Left renal cortex interstitium (tissue), 4 donors: ENCODE measurements around the gene SGK2. TPM values are rescaled to one million over a fixed set of nuclear protein-coding genes. Genes with fewer than 3 reads are reported as not detected.
A peak's percentile ranks its signal among the peaks of the same experiment; 100 is the strongest.

Experiments
- DNase-seq, 4 donors: peaks; one replicate each; pipeline ENCODE4 v3.0.0-alpha.2; 2013; ENCODE audit warnings: low read depth in 4 of 4, low spot score in 2 of 4, missing footprints in 1 of 4
- polyA plus RNA-seq, 4 donors: library from polyadenylated mRNA; unstranded; fragments of 120-200 nt; gene quantifications; one replicate each; pipeline ENCODE4 v1.2.1, GENCODE V29; 2013; ENCODE audit not compliant: insufficient read length in 4 of 4

Gene SGK2
- 10 to 100 TPM; 29.1 to 76.5 (median 54.6) TPM for polyA plus RNA-seq

DNA sequence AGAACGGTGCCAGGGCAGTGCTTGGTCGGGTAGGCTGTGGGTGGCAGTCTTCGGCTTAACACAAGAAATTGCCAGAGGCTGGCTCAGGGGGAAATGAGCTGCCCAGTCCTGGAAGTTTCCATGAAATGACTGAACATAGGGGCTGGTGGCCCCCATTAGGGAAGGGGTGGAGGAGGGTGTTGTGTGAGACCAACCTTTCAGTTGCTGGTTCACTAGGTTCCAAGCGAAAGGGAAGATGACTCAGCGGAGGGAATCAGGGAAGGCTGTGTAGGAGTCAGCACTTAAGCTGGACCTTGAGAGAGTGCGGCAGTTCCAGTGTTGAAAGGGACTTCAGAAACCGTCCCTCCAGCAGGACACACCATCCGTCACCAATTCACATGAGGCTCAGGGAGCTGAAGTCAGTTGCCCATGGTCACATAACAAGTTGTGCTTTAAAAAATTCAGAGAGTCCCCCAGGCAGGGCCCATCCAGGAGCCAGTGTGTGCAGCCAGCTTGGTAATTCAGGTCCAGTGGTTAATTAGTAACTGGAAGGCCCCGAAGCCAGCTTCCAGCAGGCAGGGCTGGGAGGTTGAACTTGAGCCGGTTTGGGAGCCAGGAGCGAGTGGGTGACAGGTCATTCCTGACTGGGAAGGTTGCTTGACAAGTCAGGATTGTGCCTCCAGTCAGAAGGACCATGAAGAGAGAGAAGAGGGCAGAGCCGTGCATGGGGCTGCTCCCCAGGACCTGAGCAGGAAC, at the start of gene SGK2:
TSS of gene SGK2 (plus strand) at position 616 of the 735 bp plus-strand sequence. CDS start 7,469 bp downstream, outside the sequence.
- peak in 2 of 4 donors; percentile 63 to 75 for DNase-seq

DNA sequence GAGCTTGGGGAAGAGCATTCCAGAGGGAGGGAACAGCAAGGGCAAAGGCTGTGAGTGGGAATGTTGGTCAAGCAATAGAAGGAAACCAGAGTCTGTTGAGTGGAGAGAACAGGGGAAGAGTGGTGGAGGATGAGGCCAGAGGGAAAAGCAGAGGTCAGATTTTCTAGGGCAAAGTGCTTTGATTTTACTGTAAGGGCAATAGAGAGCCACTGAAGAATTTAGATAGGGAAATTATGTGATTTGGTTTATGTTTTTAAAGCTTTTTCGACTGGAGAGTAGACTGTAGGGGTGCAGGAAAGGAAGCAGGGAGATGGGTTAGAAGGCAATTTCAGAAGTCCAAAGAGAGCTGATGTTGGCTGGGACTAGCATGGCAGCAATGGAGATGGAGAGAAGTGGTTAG, 46.9 kb upstream of the SGK2 start:
- no peak for DNase-seq

- no peak for DNase-seq
Observed at GRCh38 chr20:43513372-43513930, 45.4 kb upstream of the SGK2 start.

DNA sequence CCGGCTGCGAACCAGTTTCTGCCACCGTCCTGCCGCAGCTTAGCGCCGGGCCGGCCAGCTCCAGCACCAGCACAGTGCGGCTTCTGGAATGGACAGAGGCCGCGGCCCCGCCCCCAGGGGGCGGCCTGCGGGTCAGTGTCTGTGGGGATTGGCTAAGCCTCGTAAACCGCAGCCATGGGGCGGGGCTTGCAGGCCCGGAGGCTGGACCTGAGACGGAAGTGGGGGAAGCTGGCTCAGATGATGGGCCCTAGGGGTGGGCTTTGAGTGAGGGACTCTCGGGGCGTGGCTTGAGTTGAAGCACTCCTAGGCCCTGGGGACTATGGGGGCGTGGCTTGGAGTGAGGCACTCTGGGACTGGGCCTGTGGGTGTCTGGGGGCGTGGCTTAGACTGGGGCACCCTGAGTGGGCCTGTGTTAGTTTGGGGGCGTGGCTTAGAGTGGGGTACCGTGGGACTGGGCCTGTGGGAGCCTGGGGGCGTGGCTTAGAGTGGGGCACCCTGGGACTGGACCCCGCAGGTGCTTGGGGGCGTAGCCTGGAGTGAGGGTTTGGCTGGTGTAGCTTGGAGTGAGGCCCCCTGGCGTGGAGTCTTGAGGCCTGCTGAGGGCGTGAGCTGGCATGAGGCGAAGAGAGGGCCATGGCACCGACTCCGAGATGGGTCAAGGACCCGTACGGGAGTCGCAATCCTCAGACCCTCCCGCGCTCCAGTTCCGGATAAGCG, 44.7 kb upstream of the SGK2 start:
- DNase-seq, result peak; percentile 79 to 97 (median 92)

- DNase-seq, result no peak
Observed at GRCh38 chr20:43514648-43514999, 44.2 kb upstream of the SGK2 start.

GRCh38 chr20:43515628-43516027, 43.2 kb upstream of the SGK2 start:
- no peak for DNase-seq

DNA sequence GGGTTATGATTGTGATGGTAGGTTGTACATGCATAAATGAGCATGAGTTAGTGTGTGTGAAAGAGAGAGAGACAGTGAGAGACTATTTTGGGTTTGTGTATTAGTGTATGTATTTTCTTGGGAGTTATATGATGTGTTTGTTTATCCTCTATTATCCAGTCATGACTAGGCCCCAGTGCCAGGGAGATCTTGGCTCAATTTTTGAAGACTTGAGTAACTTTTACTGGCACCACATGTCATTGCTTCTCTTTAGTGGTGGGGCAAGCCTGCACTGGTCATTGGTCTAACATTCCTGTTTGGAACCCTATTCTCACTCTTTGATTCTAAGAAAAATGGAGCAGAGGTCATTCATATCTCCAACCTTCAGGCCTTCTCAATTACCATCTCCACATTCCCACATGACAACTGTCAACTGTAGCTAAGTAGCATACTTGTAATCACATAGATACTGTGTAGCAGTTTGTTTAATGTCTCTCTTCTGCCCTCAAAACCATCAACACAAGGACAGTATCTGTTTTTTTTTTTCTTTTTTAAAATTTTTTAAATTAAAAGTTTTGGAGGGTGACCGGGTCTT, 42.5 kb upstream of the SGK2 start:
- DNase-seq, result no peak

DNA sequence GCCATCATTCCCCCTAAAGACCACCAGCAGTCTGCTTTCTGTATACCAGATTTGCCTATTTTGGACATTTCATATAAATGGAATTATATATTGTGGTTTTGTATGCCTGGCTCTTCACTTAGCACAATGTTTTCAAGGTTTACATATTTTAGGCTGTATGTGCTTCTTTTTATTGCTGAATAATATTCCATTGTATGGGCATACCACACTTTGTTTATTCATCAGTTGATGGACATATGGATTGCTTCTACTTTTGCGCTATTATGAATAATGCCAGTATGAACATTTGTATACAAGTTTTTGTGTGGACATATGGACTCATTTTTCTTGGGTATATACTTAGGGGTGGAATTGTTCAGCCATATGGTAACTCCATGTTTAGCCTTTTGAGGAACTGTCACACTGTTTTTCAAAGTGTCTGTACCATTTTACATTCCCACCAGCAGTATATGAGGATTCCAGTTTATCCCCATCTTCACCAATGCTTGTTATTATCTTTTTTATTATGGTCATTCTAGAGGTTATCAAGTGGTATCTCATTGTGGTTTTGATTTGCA, 38.7 kb upstream of the SGK2 start:
- no peak for DNase-seq

DNA sequence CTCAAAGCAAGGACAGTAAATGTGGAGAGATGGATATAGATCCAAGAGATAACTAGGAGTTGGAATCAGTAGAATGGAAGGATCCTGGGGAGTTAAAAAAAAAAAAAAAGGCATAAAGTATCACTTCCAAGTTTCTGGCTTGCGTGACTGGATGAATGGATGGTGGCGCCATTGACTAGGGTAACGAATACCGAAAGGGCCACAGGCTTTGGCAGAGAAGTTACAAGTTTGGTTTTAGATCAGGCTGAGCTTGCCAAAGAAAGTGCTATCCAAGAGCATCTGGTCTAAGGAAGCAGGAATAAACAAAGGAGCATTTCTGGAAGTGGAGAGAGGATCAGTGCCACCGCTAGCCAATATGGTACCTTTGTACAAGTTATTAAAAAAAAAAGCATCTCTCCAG, 33.8 kb upstream of the SGK2 start:
- no peak for DNase-seq

- DNase-seq, result no peak
Observed at GRCh38 chr20:43528258-43528875, 30.5 kb upstream of the SGK2 start.

GRCh38 chr20:43529051-43529450, 29.8 kb upstream of the SGK2 start:
- no peak for DNase-seq

DNA sequence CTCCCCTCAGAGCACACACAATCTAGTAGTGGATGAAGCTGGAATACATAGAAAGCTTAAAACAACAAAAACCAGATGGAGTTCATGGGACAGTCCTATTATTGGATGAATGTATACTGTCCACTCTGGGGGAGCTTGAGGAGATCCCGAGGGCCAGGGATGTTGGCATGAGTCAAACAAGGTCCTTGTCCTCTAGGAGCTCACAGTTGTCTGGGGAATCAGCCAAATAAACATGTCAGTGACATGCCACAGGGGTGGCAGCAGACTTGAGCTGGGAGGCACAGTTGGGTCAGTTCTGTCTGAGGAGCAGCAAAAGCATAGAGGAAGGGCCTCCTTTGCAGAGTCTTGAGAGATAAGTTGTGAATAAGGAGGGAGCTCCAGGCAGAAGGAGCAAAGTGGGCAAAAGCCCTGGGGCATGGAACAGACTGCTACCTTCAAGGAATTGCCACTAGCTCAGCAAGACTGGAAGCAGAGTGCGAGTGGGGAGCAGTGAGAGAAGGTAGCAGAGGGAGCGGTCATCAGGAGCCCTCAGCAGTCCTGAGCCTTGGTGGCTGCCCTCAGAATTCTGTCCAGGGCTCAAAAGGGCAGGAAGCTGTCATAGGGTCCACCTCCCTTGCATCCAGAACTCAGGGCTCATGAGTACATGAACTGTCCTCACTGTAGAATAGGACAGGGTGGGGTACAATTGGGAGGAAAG, 29.2 kb upstream of the SGK2 start:
- no peak for DNase-seq

GRCh38 chr20:43530321-43531090, 28.3 kb upstream of the SGK2 start:
- DNase-seq, result no peak

DNA sequence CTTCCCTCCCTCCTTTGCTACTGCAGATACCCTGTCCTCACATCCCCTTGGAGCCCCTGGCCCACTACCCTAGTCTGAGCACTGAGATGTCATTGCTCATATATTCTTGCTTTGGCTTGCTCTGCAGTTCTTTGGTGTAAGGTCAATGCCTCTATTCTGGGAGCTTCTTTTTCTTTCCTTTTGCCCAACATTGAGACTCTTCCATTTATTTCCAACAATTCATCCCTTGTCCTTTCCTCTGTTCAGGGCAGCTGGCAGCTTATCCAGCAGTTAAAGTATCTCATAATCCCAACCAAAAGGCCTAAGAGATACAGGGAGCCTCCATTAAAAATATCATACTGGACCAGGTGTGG, 27.8 kb upstream of the SGK2 start:
- DNase-seq, result no peak

- no peak for DNase-seq
Observed at GRCh38 chr20:43532416-43533055, 26.3 kb upstream of the SGK2 start.

- no peak for DNase-seq
Observed at GRCh38 chr20:43533060-43533459, 25.8 kb upstream of the SGK2 start.

DNA sequence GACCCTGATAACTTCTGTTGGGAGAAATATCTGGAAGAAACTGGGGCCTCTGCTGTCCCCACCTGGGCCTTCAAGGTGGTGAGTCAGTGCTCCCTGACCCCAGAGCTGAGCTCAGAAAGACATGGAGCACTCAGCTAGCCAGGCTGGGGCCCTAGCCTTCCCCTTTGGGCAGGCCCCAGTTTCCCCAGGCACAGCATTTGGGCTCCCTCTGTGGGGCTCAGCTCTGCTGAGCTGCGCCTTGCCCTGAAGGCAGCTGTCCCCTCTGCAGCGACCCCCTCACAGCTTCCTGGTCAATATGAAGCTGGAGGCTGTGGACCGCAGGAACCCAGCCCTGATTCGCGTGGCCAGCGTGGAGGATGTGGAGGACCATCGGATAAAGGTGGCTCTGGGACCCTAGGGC, 24.8 kb upstream of the SGK2 start:
- DNase-seq, result no peak

GRCh38 chr20:43534791-43535350, 24.0 kb upstream of the SGK2 start:
- no peak for DNase-seq
